SK-N-SH (cell line): ENCODE results near the gene SLC2A8. TPM values are rescaled to one million over a fixed set of nuclear protein-coding genes. Genes with fewer than 3 reads are reported as not detected.
A peak's percentile ranks its signal among the peaks of the same experiment; 100 is the strongest.

ENCODE experiments used
- CTCF ChIA-PET: fragments of 300-600, 350-600 bp; formaldehyde crosslinking; extraction: SDS; loops from one replicate; lab custom pipeline; 2021; lab: Yijun Ruan, JAX
- POLR2A ChIA-PET: fragments of 350-600 bp; sonication (Branson Sonifier 250); formaldehyde crosslinking; extraction: SDS; loops from one replicate; lab custom pipeline; 2020; ENCODE audit warnings: antibody characterized with exemption, inconsistent platforms; lab: Yijun Ruan, JAX
- DNase-seq: peaks from one replicate; pipeline ENCODE4 v3.0.0; 2012
- H2AFZ ChIP-seq: fragments of 200-600 bp; sonication (generic); 2 replicates; pipeline ENCODE4 v1.8.1; 2016; ENCODE audit warnings: antibody characterized with exemption, mild to moderate bottlenecking, low read depth
- H3F3A ChIP-seq: fragments of 200-600 bp; sonication (generic); replicated peaks from 2 replicates; pipeline ENCODE3; 2016; ENCODE audit warnings: antibody characterized with exemption, mild to moderate bottlenecking; ENCODE audit not compliant: insufficient read depth
- H3K27ac ChIP-seq, 2 experiments: fragments of 200-500 bp in 1 of 2; fragments of 200-600 bp in 1 of 2; sonication (Bioruptor generic) in 1 of 2; sonication (generic), shearing (Covaris generic) in 1 of 2; 2 replicates each; pipeline versions ENCODE4 v1.5.1 to v1.6.1; 2014 to 2016; ENCODE audit warnings: low read depth in 2 of 2, inconsistent platforms in 1 of 2, low read length in 1 of 2, mild to moderate bottlenecking in 1 of 2, mixed read lengths in 1 of 2
- H3K27me3 ChIP-seq: fragments of 200-600 bp; sonication (generic), shearing (Covaris generic); 2 replicates; pipeline ENCODE4 v1.6.1; 2016; ENCODE audit warnings: mixed run types; ENCODE audit not compliant: insufficient read depth
- H3K36me3 ChIP-seq, 2 experiments: fragments of 200-500 bp in 1 of 2; fragments of 200-600 bp in 1 of 2; sonication (Bioruptor generic) in 1 of 2; sonication (generic) in 1 of 2; replicated peaks in 1 of 2; 2 replicates each; pipeline versions ENCODE3 to v1.5.1; 2014 to 2016; ENCODE audit warnings: low read length in 1 of 2, mild to moderate bottlenecking in 1 of 2; ENCODE audit not compliant: insufficient read depth in 2 of 2, control insufficient read depth in 1 of 2
- H3K4me1 ChIP-seq, 2 experiments: fragments of 200-500 bp in 1 of 2; fragments of 200-600 bp in 1 of 2; sonication (Bioruptor generic) in 1 of 2; sonication (generic), shearing (Covaris generic) in 1 of 2; 2 replicates each; pipeline versions ENCODE4 v1.5.1 to v1.6.1; 2014 to 2016; ENCODE audit warnings: low read depth in 1 of 2, low read length in 1 of 2, mixed run types in 1 of 2; ENCODE audit not compliant: insufficient read depth in 2 of 2, control insufficient read depth in 1 of 2
- H3K4me2 ChIP-seq: fragments of 200-600 bp; sonication (generic), shearing (Covaris generic); 2 replicates; pipeline ENCODE4 v1.6.1; 2017; ENCODE audit warnings: mixed run types
- H3K4me3 ChIP-seq, 2 experiments: fragments of 200-500 bp in 1 of 2; fragments of 200-600 bp in 1 of 2; sonication (Bioruptor generic) in 1 of 2; sonication (generic), shearing (Covaris generic) in 1 of 2; 2 replicates each; pipeline versions ENCODE4 v1.5.1 to v1.8.1; 2014 to 2016; ENCODE audit warnings: low read depth in 2 of 2, inconsistent platforms in 1 of 2, low read length in 1 of 2, mild to moderate bottlenecking in 1 of 2, mixed read lengths in 1 of 2, moderate library complexity in 1 of 2
- H3K79me2 ChIP-seq: fragments of 200-600 bp; sonication (generic); 2 replicates; pipeline ENCODE4 v1.8.1; 2017; ENCODE audit warnings: mild to moderate bottlenecking; ENCODE audit not compliant: insufficient read depth
- H3K9ac ChIP-seq: fragments of 200-600 bp; sonication (generic); 2 replicates; pipeline ENCODE4 v1.6.1; 2017; ENCODE audit warnings: mixed run types
- H3K9me2 ChIP-seq: fragments of 200-600 bp; sonication (generic); 2 replicates; pipeline ENCODE4 v1.6.1; 2017; ENCODE audit warnings: mixed run types
- H3K9me3 ChIP-seq: fragments of 200-600 bp; sonication (generic); 2 replicates; pipeline ENCODE4 v1.6.1; 2017; ENCODE audit warnings: mixed run types, mild to moderate bottlenecking, moderate library complexity
- H4K20me1 ChIP-seq: fragments of 200-600 bp; sonication (generic); 2 replicates; pipeline ENCODE4 v1.6.1; 2017; ENCODE audit warnings: mild to moderate bottlenecking, mixed run types; ENCODE audit not compliant: insufficient read depth
- CHD2 ChIP-seq: fragments of 150-350 bp; IDR thresholded peaks from 2 replicates; pipeline ENCODE4 v1.6.1; 2018; ENCODE audit warnings: low read length; ENCODE audit not compliant: partially characterized antibody
- EP300 ChIP-seq, 2 experiments: IDR thresholded peaks; 2 replicates each; pipeline versions ENCODE4 v1.4.0 to v1.6.1; 2012; ENCODE audit warnings: borderline replicate concordance in 1 of 2, low read depth in 1 of 2, low read length in 1 of 2
- EZH2phosphoT487 ChIP-seq: fragments of 200-600 bp; sonication (generic); IDR thresholded peaks from 2 replicates; pipeline ENCODE4 v1.6.1; 2017; ENCODE audit warnings: low read depth, mixed run types, mild to moderate bottlenecking, antibody characterized with exemption, moderate library complexity, borderline replicate concordance
- FOSL2 ChIP-seq: IDR thresholded peaks from 2 replicates; pipeline ENCODE4 v1.4.0; 2012; ENCODE audit warnings: low read depth, mild to moderate bottlenecking, moderate library complexity, borderline replicate concordance
- NRF1 ChIP-seq: IDR thresholded peaks from 2 replicates; pipeline ENCODE4 v1.6.1; 2012; ENCODE audit warnings: low read depth, mild to moderate bottlenecking, low read length
- POLR2AphosphoS5 ChIP-seq: IDR thresholded peaks from 2 replicates; pipeline ENCODE4 v1.6.1; 2012; ENCODE audit warnings: low read depth, low read length
- RXRA ChIP-seq: IDR thresholded peaks from 2 replicates; pipeline ENCODE4 v1.4.0; 2012; ENCODE audit warnings: low read depth, mild to moderate bottlenecking, borderline replicate concordance
- TCF12 ChIP-seq: IDR thresholded peaks from 2 replicates; pipeline ENCODE4 v1.4.0; 2012
- TEAD4 ChIP-seq: IDR thresholded peaks from 2 replicates; pipeline ENCODE4 v1.4.0; 2012; ENCODE audit warnings: mild to moderate bottlenecking, borderline replicate concordance; ENCODE audit not compliant: insufficient read depth
- YY1 ChIP-seq: IDR thresholded peaks from 2 replicates; pipeline ENCODE4 v1.4.0; 2012; ENCODE audit warnings: low read depth, mild to moderate bottlenecking
- WGBS: methylation state at CpG from one replicate; pipeline ENCODE4 v1.1.6; 2017; ENCODE audit warnings: low lambda C conversion rate; 5-methylcytosine and 5-hydroxymethylcytosine counted together
- polyA plus RNA-seq, 3 experiments: library from polyadenylated mRNA; depleted of rRNA; stranded (reverse); fragments of >200 nt; gene quantifications; 2 replicates each; pipeline ENCODE4 v1.2.3, GENCODE V29; 2012
- TF ChIP-seq, protein P1 (sequence below): fragments of 150-350 bp; IDR thresholded peaks from 2 replicates; pipeline ENCODE4 v1.6.1; 2016; ENCODE audit warnings: mild to moderate bottlenecking, low read depth, low read length
- TF ChIP-seq, protein P2 (sequence below): IDR thresholded peaks from 2 replicates; pipeline ENCODE4 v1.4.0; 2012; ENCODE audit warnings: low read depth

The SLC2A8 gene
- polyA plus RNA-seq, 1 of the 3 experiments (the other 2 are of a cell fraction) = 15.1 TPM

DNA sequence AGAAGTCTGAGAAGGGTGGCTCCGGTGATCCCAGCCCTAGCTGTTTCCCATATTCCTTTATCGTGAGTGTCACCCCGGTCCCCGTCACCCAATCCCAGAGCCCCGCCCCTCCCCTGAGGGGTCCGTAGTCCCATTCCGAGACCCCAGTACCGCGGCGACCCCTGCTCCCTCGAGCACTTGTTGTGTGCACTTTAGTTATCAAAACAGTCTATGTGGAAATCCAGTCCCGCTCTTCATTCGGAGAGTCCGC, 54.6 kb downstream of the SLC2A8 start:
- H3K4me1 ChIP-seq = peaks cover 5 to 40% of the 10 kb centered on the region in 2 experiments; a peak in 3 of 4 replicates
- H3K9me3 ChIP-seq = no peaks in the 10 kb centered on the region
- H3K9ac ChIP-seq = peak overlapping the region; percentile 95
- H4K20me1 ChIP-seq = peaks cover 45% of the 10 kb centered on the region
- peak overlapping the region; percentile 92 to 99 for H3K4me3 ChIP-seq
- ChIA-PET POLR2A (interaction anchor here (0.5 to 3.2 kb wide), 6 partner anchors 9 to 133 kb away, joined by 3 to 12 read pairs (median 4); partner anchors contain the start of gene SLC2A8), CTCF (interaction anchor here (1.9 kb wide), 1 partner anchor 12 kb away, joined by 5 read pairs; no protein-coding TSS in a partner anchor)
- TF ChIP-seq TCF12 (no peak), CHD2 (no peak), EP300 (IDR thresholded peaks at IDR 0.05; ENCODE audit: borderline replicate concordance in 1 of 2, low read depth in 1 of 2, low read length in 1 of 2) (no peak), TEAD4 (no peak), EZH2phosphoT487 (no peak), FOSL2 (no peak)
- TF ChIP-seq, protein P1, sequence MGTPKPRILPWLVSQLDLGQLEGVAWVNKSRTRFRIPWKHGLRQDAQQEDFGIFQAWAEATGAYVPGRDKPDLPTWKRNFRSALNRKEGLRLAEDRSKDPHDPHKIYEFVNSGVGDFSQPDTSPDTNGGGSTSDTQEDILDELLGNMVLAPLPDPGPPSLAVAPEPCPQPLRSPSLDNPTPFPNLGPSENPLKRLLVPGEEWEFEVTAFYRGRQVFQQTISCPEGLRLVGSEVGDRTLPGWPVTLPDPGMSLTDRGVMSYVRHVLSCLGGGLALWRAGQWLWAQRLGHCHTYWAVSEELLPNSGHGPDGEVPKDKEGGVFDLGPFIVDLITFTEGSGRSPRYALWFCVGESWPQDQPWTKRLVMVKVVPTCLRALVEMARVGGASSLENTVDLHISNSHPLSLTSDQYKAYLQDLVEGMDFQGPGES = no peak
- H3K27me3 ChIP-seq = no peaks in the 10 kb centered on the region
- peaks cover 66% of the 10 kb centered on the region for H3K79me2 ChIP-seq
- peaks cover 48% of the 10 kb centered on the region for H3F3A ChIP-seq
- no peaks in the 10 kb centered on the region for H3K9me2 ChIP-seq
- H3K27ac ChIP-seq = peak overlapping the region; percentile 77 to 95
- DNase-seq = no peak
- H2AFZ ChIP-seq = peak overlapping the region; percentile 90
- H3K36me3 ChIP-seq = peaks cover 31 to 55% of the 10 kb centered on the region in 2 experiments
- WGBS = 0% methylated on average over 8 of the region's 14 CpGs
- H3K4me2 ChIP-seq = peak overlapping the region; percentile 95

DNA sequence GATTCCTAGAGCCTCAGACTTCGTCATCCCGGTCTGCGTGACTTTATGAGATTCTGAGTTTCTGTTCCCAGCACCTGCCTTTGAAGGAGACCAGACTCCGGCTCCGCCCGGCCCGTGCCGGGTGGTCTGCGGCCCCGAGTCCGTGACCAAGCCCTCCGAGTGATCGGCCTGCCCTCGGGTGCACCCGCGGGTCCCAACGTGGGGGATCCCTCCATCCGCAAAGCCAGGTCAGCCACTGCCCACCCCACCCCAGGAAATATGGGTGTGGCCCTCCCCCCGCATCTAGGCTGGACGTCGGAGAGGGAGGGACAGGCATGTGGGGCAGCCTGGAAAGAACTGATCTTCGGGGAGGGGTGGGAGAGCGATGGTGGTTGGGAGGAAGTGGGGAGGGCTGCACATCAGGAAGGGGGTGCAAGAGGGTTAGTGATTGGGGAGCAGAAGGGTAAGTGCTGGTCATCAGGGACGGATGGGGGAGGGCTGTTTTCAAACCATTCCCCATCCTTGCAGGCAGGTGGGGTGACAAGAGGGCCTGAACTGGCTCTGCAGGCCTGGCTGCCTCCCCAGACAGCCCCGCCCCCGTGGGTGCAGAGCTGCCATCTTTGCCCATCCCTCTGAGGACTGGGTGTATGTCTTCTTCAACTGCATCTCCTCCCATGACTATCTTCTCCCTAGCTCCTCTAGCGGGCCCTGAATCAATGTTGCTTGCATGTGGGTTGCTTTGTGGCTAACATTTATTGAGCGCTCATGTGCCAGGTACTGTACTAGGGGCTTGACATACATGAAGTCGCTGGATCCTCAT, 55.1 kb downstream of the SLC2A8 start:
- H3K4me2 ChIP-seq = peak overlapping the region; percentile 95
- no peaks in the 10 kb centered on the region for H3K9me2 ChIP-seq
- peak overlapping the region; percentile 92 to 99 for H3K4me3 ChIP-seq
- H4K20me1 ChIP-seq = peaks cover 39% of the 10 kb centered on the region
- peaks cover 5 to 40% of the 10 kb centered on the region in 2 experiments; a peak in 3 of 4 replicates for H3K4me1 ChIP-seq
- H3K27me3 ChIP-seq = no peaks in the 10 kb centered on the region
- peaks cover 26 to 51% of the 10 kb centered on the region in 2 experiments for H3K36me3 ChIP-seq
- ChIA-PET POLR2A (interaction anchor here (0.5 to 3.2 kb wide), 6 partner anchors 9 to 133 kb away, joined by 3 to 12 read pairs (median 4); partner anchors contain the start of gene SLC2A8), CTCF (interaction anchor here (1.0 to 1.9 kb wide), 2 partner anchors 8 to 11 kb away, joined by 3 to 5 read pairs; no protein-coding TSS in a partner anchor)
- H3K9ac ChIP-seq = peak overlapping the region; percentile 95
- peak; percentile 77 for TF ChIP-seq YY1
- TF ChIP-seq POLR2AphosphoS5 = 0 out of 2 replicates have a peak, but pooled peaks have one; percentile 12
- TF ChIP-seq, protein P2, sequence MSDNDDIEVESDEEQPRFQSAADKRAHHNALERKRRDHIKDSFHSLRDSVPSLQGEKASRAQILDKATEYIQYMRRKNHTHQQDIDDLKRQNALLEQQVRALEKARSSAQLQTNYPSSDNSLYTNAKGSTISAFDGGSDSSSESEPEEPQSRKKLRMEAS = 0 out of 2 replicates have a peak, but pooled peaks have one; percentile 62
- TF ChIP-seq CHD2 = peak; percentile 57
- TF ChIP-seq NRF1 = no peak
- no peak for TF ChIP-seq RXRA
- H3K9me3 ChIP-seq = no peaks in the 10 kb centered on the region
- peak; percentile 81 for DNase-seq
- WGBS = 4% methylated on average over 25 of the region's 29 CpGs
- H3F3A ChIP-seq = peaks cover 43% of the 10 kb centered on the region
- H3K27ac ChIP-seq = peak overlapping the region; percentile 77 to 95
- peak overlapping the region; percentile 90 for H2AFZ ChIP-seq
- H3K79me2 ChIP-seq = peaks cover 63% of the 10 kb centered on the region
